Lower leg skin (tissue), 3 donors: ENCODE results near the gene TPP1.

Experiments
- CTCF ChIP-seq, 3 donors: fragments of 450-650 bp; IDR thresholded peaks; one replicate each; pipeline ENCODE4 v1.5.1; 2016; ENCODE audit warnings: antibody characterized with exemption in 3 of 3, mild to moderate bottlenecking in 3 of 3, moderate library complexity in 2 of 3
- POLR2A ChIP-seq, 2 donors: fragments of 450-650 bp; IDR thresholded peaks; one replicate each; pipeline ENCODE4 v1.6.1; 2016 to 2017; ENCODE audit warnings: antibody characterized with exemption in 2 of 2, mild to moderate bottlenecking in 1 of 2, moderate library complexity in 1 of 2

GRCh38 chr11:6598555-6598954 lies 20.7 kb downstream of the TPP1 start:
- no peak for TF ChIP-seq CTCF (IDR thresholded peaks at IDR 0.05)
- no peak for TF ChIP-seq POLR2A (IDR thresholded peaks at IDR 0.05)
